Endothelial cell of umbilical vein (primary cell): ENCODE measurements around the gene PRXL2B. TPM values are rescaled to one million over a fixed set of nuclear protein-coding genes. Genes with fewer than 3 reads are reported as not detected.

ENCODE experiments used
- BruUV-seq: library from RNA; stranded (reverse); fragments of 400-500 nt; replicated peaks from 2 replicates; lab custom pipeline; 2021; lab: Mats Ljungman, UMichigan
- CTCF ChIA-PET: fragments of 300-600, 350-600 bp; sonication (Branson Sonifier 250); formaldehyde crosslinking; loops from one replicate; lab custom pipeline; 2021; ENCODE audit warnings: antibody characterized with exemption, inconsistent platforms; lab: Charles Lee
- POLR2A ChIA-PET: fragments of 300-600, 350-600 bp; sonication (Branson Sonifier 250); formaldehyde crosslinking; loops from one replicate; lab custom pipeline; 2021; ENCODE audit warnings: antibody characterized with exemption, inconsistent platforms; lab: Charles Lee
- DNase-seq: peaks from one replicate; pipeline ENCODE4 v3.0.0-alpha.2; 2011; ENCODE audit warnings: low read depth, low spot score
- FAIRE-seq: peaks from 2 replicates; lab custom pipeline; 2011; peaks lifted over from hg19 to GRCh38; lab: Jason Lieb, UNC
- H2AFZ ChIP-seq: 2 replicates; pipeline ENCODE4 v1.6.0; 2012; ENCODE audit warnings: low read depth, low read length, control low read depth, inconsistent platforms
- H3K27ac ChIP-seq: 2 replicates; pipeline ENCODE4 v1.5.1; 2011; ENCODE audit warnings: low read depth, mild to moderate bottlenecking, control low read depth, low read length, moderate library complexity; ENCODE audit not compliant: insufficient read depth
- H3K27me3 ChIP-seq, 2 experiments: 2 replicates each; pipeline versions ENCODE4 v1.6.0 to v1.6.1; 2011; ENCODE audit warnings: low read length in 2 of 2, mixed read lengths in 1 of 2; ENCODE audit not compliant: control insufficient read depth in 2 of 2, insufficient read depth in 2 of 2
- H3K36me3 ChIP-seq, 2 experiments: 2 replicates in 1 of 2; 3 replicates in 1 of 2; pipeline ENCODE4 v1.5.1; 2011; ENCODE audit warnings: low read length in 2 of 2, mild to moderate bottlenecking in 1 of 2, moderate library complexity in 1 of 2; ENCODE audit not compliant: control insufficient read depth in 2 of 2, insufficient read depth in 2 of 2; ENCODE audit errors: extremely low read depth in 1 of 2
- H3K4me1 ChIP-seq: 3 replicates; pipeline ENCODE4 v1.5.1; 2011; ENCODE audit warnings: mild to moderate bottlenecking, low read length; ENCODE audit not compliant: control insufficient read depth, insufficient read depth; ENCODE audit errors: extremely low read depth
- H3K4me2 ChIP-seq: 2 replicates; pipeline ENCODE4 v1.6.1; 2011; ENCODE audit warnings: low read length, control low read depth, mixed read lengths; ENCODE audit not compliant: insufficient read depth
- H3K4me3 ChIP-seq, 3 experiments: fragments of 200-600 bp in 1 of 3; sonication (generic), shearing (Covaris generic) in 1 of 3; replicated peaks in 1 of 3; 2 replicates each; pipeline ENCODE4 v1.5.1; 2011 to 2016; ENCODE audit warnings: control low read depth in 3 of 3, low read length in 3 of 3, mild to moderate bottlenecking in 2 of 3, inconsistent platforms in 1 of 3, low read depth in 1 of 3, moderate library complexity in 1 of 3; ENCODE audit not compliant: insufficient read depth in 1 of 3
- H3K79me2 ChIP-seq: 2 replicates; pipeline ENCODE4 v1.6.0; 2012; ENCODE audit warnings: low read length, inconsistent platforms; ENCODE audit not compliant: control insufficient read depth, insufficient read depth
- H3K9ac ChIP-seq: replicated peaks from 2 replicates; pipeline ENCODE3; 2011; ENCODE audit warnings: low read length, control low read depth; ENCODE audit not compliant: insufficient read depth; ENCODE audit errors: extremely low read depth
- H3K9me1 ChIP-seq: replicated peaks from 3 replicates; pipeline ENCODE4 v1.6.0; 2011; ENCODE audit warnings: mild to moderate bottlenecking, low read length; ENCODE audit not compliant: control insufficient read depth, insufficient read depth; ENCODE audit errors: extremely low read depth
- H3K9me3 ChIP-seq: replicated peaks from 2 replicates; pipeline ENCODE4 v1.5.1; 2012; ENCODE audit warnings: low read length, inconsistent platforms; ENCODE audit not compliant: control insufficient read depth, insufficient read depth
- H4K20me1 ChIP-seq: replicated peaks from 2 replicates; pipeline ENCODE3; 2011; ENCODE audit warnings: mild to moderate bottlenecking, low read length; ENCODE audit not compliant: control insufficient read depth, insufficient read depth; ENCODE audit errors: extremely low read depth
- CTCF ChIP-seq, 2 donors: IDR thresholded peaks; 1 replicate in 1 of 2; 2 replicates in 1 of 2; pipeline ENCODE4 v1.5.1; 2011; ENCODE audit warnings: low read length in 2 of 2, mild to moderate bottlenecking in 2 of 2, moderate library complexity in 2 of 2, control low read depth in 1 of 2, inconsistent platforms in 1 of 2, low read depth in 1 of 2; ENCODE audit not compliant: insufficient read depth in 1 of 2; ENCODE audit errors: extremely low read depth in 1 of 2
- EZH2 ChIP-seq: IDR thresholded peaks from 2 replicates; pipeline ENCODE4 v1.6.1; 2012; ENCODE audit warnings: borderline replicate concordance, low read depth, mild to moderate bottlenecking, moderate library complexity, low read length, inconsistent platforms; ENCODE audit not compliant: severe bottlenecking
- GATA2 ChIP-seq: IDR thresholded peaks from 2 replicates; pipeline ENCODE4 v1.7.0; 2011; ENCODE audit warnings: low read depth, mild to moderate bottlenecking, moderate library complexity, mixed read lengths, low read length; ENCODE audit not compliant: insufficient read length, insufficient read depth
- MYC ChIP-seq: IDR thresholded peaks from one replicate; pipeline ENCODE4 v1.6.1; 2011; ENCODE audit warnings: mild to moderate bottlenecking, low read depth, low read length
- POLR2AphosphoS5 ChIP-seq: IDR thresholded peaks from 2 replicates; pipeline ENCODE4 v1.6.1; 2012; ENCODE audit warnings: low read depth, mild to moderate bottlenecking, control low read depth, low read length, moderate library complexity; ENCODE audit not compliant: insufficient read depth
- dilution Hi-C: fragments of 300-500 bp; cut with MboI; formaldehyde crosslinking; loops from one replicate; pipeline ENCODE4 v1.15.0; 2019; ENCODE audit warnings: low sequenced_read_pairs; ENCODE audit not compliant: extremely low pct_ligation_motif_present
- intact Hi-C: fragments of 100-400 bp; cut with micrococcal nuclease; formaldehyde crosslinking; loops from one replicate; pipeline ENCODE4 v1.10.0; 2022
- polyA plus RNA-seq, 4 experiments: library from polyadenylated mRNA; depleted of rRNA in 3 of 4; stranded (reverse) in 3 of 4; unstranded in 1 of 4; fragments of >200 nt; gene quantifications; 2 replicates each; pipeline versions ENCODE4 v1.2.1 to v1.2.3, GENCODE V29; 2011 to 2012; ENCODE audit warnings: missing spikeins in 1 of 4
- total RNA-seq: library from RNA; stranded (reverse); gene quantifications from 2 replicates; pipeline ENCODE4 v1.2.3, GENCODE V29; 2021

PRXL2B gene
- total and polyA plus RNA-seq, 2 donors (not counting 3 experiments of a cell fraction or from before 2014, with no cell fraction given): 29.6 to 55.8 TPM

DNA sequence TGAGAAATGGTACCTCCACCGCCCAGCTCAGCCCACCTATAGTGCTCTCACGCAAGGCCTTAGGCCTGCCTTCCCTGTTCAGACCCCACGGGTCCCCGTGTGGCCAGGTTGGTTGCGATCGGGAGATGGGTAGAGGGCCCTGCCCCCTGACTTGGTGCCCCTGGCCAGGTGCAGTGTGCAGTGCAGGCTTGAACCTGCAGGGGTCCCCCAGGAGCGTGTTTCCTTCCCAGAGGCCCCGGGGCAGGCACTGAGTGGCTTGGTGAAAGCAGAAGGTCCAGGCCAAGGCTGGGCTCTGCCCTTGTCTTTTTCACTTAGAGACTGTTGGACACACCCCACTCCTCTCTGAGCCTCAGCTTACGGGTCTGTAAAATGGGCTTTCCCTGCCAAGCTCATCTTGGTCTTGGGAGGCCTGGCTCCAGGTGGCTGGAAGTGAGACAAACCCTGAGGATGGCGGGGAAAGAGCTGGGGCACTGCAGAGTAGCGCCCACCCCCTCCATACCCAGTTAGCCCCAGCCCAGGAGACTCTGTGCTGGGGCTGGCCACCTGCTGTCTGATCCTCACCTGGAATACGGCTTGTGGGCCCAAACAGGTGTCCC, 47.2 kb upstream of the PRXL2B start:
- no peak overlapping the region for H3K4me2 ChIP-seq
- dilution Hi-C loops (no loop called here), intact Hi-C loops (no loop called here)
- FAIRE-seq: no peak
- no peak overlapping the region for H3K27ac ChIP-seq
- ChIA-PET CTCF (no interaction called here), POLR2A (interaction anchor here (0.5 kb wide), 1 partner anchor 48 kb away, joined by 3 read pairs; no protein-coding TSS in a partner anchor)
- DNase-seq: no peak
- no peak overlapping the region for H3K9ac ChIP-seq
- H3K27me3 ChIP-seq: peaks cover 0 to 1% of the 10 kb centered on the region in 2 experiments
- BruUV-seq: no TSS peak
- H4K20me1 ChIP-seq: no peaks in the 10 kb centered on the region
- H3K36me3 ChIP-seq: no peaks in the 10 kb centered on the region
- H3K4me3 ChIP-seq: no peak overlapping the region
- no peaks in the 10 kb centered on the region for H3K9me1 ChIP-seq
- H2AFZ ChIP-seq: no peak overlapping the region
- no peaks in the 10 kb centered on the region for H3K4me1 ChIP-seq
- no peaks in the 10 kb centered on the region for H3K9me3 ChIP-seq
- H3K79me2 ChIP-seq: no peaks in the 10 kb centered on the region
- TF ChIP-seq CTCF (IDR thresholded peaks at IDR 0.05; ENCODE audit: extremely low read depth in 1 of 2, insufficient read depth in 1 of 2, low read depth in 1 of 2, low read length in 2 of 2): peak; percentile 11 to 29
- TF ChIP-seq EZH2: no peak
- TF ChIP-seq GATA2: no peak
- no peak for TF ChIP-seq POLR2AphosphoS5
- no peak for TF ChIP-seq MYC
